Stimulated activated CD4-positive, alpha-beta T cell treated with anti-CD3 and anti-CD28 coated beads, Interleukin-2, amount 100 ng/mL, for 4 hours (primary cell): ENCODE measurements around the gene VAV2.

Source experiments
- DNase-seq: peaks from one replicate; pipeline ENCODE4 v3.0.0-alpha.2; 2020; ENCODE audit warnings: low read depth

Gene VAV2

DNA sequence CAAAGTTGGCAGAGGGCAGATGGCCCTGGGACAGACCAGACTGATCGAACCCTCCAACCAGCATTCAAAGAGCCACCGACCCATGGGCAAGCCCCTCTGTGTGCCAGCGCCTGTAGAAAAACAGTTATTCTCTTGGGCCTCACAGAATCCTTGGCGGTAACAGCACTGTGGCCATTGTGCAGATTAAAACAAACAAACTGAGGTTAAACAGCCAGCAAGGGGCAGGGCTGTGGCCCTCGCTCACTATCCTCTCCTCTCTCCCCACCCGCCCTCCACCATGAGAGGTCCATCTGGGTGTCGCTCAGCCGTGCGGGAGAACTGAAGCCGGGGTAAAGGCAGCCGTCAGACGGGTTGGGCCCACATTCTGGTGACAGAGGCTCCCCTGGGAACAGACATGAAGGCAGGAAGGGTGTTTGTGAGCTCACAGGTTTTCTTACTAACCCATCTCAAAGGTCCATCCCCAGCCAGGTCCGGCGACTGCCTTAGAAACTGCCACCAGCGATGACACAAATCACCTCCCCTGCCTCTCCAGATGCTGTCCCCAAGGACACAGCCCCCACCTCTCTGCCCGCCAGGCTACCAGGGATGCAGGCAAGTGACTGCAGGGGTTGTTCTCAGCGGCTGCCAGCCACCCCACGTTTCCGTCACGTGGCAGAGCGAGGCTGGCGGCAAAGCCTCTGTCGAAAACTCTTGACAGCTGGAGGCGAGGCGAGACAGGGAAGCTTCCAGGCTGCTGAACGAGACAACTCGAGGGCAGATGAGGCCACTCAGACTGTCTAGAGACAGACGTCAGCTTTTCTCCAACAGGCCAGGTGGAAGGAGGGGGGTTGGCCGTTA is 178.2 kb downstream of the VAV2 start:
- no peak for DNase-seq

DNA sequence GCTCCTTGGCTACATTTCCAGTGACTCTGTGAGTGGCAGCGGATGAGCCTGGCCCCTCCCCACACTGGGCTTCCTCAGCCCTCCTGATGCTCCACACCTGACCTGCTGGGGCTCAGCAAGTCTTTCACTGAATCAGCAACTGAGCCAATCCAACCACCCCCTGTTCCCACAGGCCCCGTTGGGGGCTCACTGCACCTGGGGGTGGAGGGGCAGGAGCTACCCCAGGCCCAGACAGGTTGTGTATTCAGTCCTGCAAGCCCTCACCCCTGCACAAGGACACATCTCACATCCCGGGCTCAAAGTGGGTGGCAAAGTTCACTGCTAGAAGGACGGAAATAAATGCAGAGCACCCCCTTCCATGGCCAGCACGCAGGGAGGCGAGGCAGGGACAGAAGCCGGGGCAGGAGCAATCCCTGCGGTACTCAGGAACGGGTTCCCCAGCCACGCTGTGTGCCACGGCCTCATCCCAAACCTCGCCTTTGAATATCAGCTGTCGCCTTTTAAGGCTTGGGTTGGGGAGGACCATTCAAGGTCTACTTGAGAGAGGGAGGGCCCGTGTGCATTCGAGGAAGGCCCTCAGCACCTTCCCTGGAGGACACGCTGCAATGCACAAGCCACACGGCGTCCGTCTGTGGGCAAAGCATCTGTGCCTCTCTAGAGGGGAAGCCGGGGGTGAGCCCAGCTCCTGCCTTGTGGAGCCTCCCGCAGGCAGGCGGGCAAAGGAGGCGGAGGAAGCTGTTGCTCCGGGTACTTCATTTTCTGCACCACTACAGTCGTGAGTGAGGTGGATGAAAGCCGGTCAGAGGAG is 179.0 kb downstream of the VAV2 start:
- DNase-seq: no peak

DNA sequence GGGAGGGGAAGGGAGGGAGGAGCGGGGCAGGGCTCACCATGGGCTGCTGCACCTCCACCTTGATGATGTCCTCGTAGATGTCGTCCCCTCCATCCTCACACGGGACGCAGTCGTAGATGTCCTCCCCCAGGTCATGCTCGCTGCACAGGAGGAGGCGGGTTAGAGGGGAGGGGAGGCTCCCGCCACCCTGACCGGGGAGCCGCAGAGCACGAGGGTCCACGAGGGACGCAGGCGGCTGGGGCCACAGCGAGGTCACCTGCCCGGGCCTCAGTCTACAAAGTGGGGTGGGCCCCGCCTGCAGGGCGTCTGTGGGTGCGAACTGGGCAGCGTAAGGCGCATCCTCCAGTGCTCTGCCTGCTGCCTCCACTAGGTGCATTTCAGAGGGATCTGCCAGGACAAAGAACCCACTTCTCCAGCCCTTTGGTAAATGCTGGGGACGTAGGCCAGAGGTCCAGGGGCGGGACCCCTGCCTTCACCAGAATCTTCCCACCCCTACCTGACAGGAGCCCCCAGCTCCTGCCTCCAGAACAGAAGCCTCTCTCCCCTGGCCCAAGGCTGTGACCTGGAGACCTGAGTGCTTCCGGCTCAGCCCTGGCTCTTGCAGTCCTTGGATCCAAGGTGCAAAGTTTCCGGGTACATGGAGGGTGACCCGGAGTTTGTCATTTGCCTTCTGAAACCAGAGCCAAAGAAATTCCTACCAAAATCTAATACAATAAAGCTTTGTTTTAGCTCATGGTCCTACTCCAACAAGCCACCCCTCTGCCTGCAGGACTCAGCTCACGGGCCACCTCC is 179.9 kb downstream of the VAV2 start:
- no peak for DNase-seq

DNA sequence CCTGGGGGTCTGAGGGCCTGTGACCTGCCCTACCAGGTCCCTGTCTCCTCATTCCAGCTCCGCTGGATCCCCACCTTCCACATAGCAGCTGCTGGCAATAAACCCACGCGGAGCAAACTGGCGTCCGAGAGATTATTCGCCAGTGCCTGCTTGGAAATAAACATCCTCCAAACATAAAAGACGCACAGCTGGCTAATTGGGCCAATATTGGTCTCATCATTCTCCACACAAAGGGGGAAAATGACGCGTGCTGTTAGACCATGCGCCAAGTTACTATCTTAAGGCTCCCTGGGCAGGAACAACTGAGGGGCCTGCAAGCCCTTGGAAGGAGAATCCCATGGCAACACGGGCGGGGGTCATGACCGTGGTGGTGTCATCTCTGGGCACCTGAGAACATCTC is 180.7 kb downstream of the VAV2 start:
- DNase-seq: no peak

DNA sequence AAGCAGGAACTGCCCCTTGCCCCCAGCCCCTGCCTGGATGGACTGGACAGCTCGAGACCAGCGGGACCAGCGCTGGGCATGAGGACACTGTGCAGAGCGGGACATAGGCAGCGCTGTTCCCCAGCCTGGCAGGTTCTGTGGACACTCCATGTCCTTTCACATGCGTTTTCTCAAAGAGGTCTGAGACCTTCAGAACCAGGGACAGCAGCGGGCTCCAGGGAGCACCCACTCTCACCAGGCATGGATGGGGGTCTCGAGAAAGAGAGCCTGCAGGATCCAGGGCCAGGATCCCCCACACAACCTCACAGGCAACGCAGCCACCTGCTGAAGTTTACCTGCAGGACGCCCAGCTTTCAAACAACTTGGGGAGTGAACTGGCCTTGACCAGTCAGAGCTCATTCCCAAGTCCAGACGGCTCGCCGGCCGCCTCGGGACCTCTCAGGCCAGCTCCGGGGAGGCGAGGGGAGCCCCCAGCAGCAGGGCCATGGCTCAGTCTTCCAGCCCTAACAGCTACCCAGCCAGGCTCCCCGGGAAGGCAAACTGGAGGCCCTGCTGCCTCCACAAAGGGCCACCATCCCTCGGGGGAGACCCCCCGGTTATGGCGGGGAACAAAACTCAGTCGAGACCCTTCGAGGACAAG is 181.4 kb downstream of the VAV2 start:
- DNase-seq: no peak

DNA sequence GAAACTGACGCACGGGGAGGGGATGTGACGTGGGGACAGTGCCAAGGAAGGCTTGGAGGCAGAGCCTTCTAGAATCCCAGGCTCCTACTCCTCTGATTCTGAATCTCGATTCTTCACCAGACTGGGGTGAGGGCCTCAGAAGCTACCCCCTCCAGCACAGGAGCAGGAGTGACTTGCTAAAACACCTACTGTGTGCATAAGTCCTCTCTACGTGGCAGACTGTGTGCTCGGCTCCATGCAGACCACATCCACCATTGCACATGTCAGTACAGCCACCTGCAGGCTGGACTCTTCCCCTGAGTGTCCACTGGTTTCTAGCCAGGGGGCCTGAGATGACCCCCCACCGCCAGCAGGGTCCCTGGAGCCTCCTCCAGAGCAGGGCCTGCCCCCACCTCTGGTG is 182.8 kb downstream of the VAV2 start:
- no peak for DNase-seq

DNA sequence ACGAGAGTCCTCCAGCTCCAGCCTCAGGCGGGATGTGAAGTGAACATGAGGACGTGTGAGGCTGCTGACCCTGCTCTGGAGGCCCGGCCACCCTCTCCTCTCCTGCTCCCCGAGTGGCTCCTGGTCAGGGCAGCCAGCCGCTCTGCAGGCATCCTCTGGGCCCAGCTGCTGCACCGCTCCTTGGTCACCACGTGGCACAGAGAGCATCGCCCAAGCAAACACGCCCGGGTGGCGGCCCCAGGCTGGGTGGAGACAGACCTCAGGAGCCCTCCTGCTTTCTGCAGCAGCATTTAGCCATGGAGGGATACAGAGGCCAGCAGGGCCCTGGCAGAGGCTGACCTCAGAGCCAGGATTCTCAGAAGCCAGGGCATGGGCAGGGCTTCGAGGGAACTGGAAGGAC is 184.3 kb downstream of the VAV2 start:
- no peak for DNase-seq

DNA sequence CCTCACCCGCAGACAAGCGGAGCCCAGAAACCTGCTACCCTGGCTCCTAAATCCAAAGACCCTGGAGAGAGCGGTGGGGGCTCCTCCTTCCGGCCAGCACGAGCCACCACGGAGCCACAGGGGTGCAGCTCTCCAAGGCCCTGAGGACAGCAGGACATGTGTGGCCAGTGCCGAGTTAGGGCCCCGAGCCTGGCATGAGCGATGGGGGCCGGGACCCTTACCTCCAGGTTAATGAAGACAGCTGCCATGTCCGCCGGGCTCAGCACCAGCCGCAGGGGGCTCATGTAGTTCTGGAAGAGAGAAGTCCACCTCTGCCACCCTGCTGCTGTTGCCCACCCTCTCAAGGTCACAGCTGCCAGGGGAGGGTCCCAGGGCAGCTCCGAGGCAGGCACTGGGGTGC is 185.1 kb downstream of the VAV2 start:
- DNase-seq: no peak

DNA sequence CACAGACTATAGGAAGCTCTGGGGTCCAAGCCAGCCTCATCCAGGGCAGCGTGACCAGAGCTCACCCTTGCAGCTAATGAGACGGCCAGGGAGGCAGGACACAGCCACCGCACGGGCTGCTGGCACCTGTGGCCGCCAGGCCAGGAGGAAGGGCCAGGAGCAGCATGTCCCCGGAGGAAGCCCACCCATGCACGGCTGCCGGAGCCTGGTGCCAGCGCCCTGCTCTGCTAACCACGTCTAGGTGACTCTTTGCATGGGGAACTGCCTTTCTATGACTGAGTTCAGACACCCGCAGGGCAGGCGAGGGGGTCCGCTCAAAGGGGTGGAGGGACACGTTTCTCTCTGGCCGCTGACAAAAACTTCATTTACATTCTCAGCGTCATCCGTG is 185.5 kb downstream of the VAV2 start:
- DNase-seq: no peak

DNA sequence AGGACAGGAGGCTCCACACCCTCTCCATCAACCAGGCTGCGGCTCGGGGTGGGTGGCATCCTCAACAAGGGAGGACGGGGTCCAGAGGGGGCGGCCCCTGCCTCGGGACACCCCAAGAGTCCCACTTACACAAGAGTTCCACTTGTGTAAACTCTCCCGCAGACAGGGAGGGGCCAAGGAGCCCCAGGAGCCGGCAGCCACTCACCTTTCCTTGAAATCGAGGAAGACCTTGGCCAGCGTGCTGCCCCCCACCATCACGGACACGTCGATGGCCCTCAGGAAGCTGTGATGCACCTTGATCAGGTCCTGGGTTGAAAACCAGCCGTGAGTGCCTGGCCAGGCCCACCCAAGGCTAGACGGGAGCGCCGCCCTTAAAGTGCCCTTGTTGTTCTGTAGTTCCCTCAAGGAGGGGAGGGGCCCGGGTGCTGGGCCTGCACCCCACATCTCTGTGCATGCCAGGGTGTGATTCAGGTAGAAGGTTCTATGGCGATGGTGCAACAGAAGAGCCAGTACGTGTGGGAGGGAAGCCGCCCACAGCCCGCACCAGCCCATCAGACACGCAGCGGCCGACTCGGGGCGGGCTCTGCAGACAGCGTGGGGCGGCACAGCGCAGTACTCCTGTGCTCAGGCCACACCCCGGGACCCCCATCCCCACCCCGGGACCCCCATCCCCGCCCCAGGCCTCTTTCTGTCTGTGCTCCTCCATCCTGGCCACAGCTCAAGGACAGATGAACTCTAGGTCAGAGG is 186.1 kb downstream of the VAV2 start:
- DNase-seq: no peak

DNA sequence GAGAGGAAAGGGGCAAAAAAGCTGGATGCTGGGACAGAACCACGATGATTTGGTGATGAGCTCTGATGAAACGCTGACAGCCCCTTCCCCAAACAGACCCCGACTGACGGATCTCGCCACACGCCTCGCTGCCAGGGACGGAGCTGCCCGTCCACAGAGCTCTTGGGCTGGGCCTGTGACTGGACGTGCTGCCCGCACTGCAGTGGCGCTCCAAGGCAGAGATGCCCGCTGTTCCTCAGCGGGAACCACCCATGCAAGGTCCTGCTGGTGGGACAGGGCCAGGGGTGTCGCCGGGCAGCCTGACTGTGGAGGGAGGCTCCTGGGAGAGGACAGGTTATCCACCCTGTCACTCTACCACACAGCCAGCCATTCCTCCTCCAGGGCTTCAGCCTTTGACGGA is 187.9 kb downstream of the VAV2 start:
- no peak for DNase-seq

DNA sequence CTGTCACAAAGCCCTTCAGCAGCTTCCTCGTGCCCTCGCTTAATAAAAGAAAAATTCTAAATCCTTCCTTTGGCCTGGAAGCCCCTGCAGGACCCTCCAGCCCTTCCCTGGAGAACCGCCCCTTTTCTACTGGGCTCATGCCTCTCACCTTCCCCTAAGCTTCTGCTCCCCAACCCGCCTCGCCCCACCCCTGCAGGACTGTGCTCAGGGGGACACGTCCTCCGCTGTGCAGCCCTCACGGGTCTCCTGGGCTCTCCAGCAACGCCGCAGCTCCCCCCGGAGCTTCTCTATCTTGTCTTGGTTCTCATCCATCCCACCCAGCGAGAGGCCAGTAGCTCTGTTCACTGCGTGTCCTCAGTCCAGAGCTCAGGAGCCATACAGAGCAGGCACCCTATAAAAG is 188.4 kb downstream of the VAV2 start:
- DNase-seq: no peak

DNA sequence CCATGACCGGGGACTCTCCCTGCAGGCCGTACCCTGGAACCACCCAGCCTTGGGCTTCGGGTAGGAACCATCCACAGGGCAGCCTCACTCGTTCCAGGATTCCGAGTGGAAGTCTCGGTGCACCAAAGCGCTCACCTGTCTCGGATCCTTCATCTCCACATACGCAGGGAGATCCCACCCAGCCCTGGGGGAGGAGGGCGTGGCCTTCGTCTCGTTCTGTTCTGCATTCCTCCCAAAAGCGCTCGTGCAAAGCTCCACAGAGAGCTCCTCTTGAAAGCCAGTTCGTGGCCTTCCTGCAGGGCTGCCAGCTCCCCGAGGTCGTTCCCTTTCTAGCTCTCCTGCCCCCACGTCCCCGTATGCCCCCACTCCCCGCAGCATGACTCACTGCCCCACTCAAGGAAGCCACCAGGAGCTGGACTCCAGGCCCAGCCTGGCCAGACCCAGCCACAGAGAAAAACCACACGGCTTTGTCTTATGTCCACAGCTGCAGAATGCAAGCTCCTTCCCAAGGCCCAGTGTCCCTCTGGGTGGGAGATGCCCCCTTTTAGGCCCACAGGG is 189.0 kb downstream of the VAV2 start:
- DNase-seq: no peak

DNA sequence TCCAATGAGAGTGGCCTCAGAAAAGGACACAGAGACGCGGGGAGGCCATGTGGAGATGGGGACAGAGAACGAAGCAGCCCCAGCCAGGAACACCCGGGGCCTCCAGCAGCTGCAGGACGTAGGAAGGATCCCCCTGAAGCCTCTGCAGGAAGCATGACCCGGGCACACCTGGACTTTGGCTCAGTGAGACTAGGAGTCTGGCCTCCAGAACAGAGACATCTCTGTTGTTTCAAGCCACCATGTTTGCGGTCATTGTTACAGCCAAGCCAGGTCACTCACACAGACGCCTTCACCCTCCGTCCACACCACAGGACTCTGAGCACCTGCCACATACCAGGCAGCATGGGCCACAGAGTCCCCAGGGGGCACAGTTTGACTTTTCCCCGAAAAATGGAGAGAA is 190.4 kb downstream of the VAV2 start:
- DNase-seq: no peak

DNA sequence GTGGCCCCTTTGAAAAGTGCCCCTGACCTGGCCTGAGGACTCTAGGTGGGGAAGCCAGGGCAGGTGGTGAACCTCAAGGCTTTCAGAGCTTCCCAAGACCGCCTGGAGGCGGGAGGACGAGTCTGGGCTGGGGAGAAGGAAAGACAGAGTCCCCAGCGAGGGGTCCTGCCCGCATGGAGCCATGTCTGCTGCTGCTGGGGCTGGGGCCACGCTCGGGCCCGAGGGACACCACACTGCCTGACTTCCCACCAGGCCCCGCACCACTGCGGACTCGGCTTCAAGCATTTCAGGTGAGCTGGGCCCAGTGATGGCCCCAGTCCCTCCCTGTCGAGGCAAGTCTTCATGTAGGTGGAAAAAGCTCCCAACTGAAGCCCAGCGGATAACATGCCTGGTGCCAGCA is 191.9 kb downstream of the VAV2 start:
- DNase-seq: no peak

DNA sequence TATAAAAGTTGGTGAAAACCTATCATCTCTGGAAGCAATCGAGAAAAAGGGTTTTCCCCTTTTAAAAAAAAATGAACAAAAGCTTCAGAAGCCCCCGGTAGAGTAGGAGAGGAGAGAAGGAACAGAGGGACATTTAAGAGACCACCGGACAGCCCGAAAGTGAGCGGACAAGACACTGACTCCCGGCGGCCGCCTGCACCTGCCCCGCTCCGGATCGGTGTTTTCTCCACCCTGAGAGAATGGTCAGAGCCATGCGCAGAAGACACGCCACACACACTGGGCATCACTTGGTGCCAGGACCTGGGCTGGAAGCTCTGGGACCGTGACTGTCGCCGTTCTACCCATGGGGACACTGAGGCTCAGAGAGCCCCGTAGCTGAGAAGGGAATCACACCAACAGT is 192.4 kb downstream of the VAV2 start:
- no peak for DNase-seq

DNA sequence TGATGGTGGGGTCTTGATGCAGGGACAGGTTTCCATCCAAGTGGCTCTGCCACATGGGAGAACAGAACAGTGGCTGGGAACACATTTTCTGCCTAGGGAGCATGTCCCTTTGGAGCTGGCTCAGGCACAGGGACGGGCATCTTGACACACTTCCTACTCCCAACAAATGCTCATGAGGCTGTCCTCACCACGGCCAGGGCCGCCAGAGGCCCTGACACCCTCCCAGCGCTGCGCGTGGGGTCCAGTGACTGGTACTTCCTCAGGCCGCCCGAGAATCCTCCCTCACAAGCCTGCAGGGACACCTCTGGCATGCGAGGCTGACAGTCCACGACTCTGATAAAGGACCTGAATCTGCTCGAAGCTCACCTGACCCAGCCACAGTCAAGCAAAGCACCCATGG is 193.0 kb downstream of the VAV2 start:
- no peak for DNase-seq

DNA sequence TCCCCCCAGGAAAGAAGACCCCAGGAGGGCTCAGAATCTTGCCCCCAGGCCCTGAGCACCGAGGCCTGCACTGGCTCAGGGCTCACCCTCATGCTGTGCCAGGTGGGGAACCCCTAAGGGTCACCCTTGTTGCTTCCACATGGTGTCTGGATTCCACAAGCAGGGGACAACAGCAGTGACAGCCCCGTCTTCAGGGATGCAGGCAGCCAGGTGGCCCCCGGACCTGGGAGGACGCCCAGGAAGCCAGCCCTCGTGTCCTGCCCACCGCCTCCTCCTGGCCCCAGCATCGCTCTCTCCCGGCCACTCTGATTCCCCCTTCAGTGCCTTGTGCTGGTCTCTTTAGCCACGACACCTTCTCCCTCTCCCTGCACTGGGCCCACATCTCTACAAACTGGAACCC is 194.0 kb downstream of the VAV2 start:
- DNase-seq: no peak

DNA sequence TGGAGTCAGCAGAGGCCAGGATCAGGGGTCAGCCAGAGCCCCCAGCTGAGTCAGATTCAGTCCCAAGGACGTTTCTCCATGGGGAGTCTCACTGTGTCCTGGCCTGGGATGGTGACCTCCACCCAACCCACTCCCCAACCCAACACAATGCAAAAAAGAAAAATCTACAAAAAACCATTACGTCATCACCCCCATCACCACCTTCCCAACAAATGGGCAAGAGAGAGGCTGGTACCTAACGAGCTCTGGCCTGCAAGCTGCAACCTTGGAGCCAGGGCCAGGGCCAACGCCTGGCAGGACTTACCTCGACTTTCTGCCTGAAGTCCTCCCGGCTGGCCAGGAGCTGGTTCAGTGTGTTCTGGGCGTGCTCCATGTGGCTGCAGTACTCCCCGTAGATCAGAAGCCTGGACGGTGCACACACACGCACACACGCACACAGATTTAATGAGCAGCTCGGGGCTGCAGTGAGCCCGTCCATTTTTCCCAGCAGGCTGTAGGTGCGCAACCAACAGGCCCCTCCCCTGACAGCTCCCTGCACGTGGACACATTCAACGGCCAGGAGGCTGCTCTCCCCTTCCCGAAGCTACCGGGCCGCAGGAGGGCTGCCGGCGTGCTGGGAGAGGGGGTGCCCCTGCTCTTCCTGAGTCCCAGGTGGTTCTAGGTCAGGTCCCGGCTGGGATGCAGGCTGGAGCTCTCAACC is 194.6 kb downstream of the VAV2 start:
- no peak for DNase-seq

DNA sequence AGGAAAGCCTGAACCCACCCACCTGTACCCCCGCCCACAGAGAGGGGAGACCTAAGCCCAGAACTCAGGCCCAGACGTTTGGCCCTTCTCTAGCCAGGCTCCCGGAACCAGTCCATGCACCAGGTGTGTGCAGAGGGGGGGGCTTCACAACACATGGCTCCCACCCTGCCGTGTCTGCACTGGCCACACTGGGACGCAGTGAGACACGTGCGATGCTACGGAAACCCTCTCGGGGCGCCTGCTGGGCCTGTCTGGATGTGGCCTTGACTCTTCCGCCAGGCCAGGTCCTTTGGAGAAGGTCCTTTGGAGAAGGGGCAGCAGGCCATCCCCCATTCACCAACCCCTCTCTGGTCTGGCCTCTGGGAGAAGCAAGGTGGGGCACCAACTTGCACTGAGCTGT is 195.6 kb downstream of the VAV2 start:
- no peak for DNase-seq

DNA sequence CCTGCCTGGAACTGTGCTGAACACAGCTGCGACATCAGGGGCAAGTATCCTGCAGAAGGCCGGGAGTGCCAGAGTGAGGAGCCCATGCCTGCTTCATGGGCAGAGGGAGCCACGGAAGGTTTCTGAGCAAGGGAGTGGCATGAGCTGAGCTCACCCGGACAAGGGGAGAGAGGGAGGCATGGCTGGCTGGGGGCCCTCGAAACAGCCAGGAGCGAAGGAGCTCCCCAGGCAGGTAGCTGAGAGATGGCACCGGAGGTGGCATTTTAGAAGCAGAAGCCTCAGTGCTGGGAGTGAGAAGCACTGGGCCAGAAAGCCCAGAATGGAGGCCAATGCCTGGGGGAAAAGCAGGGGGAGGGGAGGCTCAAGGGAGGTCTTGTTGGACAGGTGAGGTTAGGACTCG is 197.1 kb downstream of the VAV2 start:
- DNase-seq: no peak
